Measurements from ENCODE around the gene SULT2B1.
"Not testable (repeated sequence)": the region's sequence is repeated elsewhere in the genome, so short reads cannot be mapped to it uniquely, and the experiment has no call there.

The SULT2B1 gene

GRCh38 chr19:48513289-48514122 is 38.5 kb upstream of the SULT2B1 start:
- peaks cover 6% of the 10 kb centered on the region for H3K4me1 ChIP-seq
- DNase-seq (ENCODE audit: low spot score in 2 of 2), result peak; percentile 87 to 91
- H3K27me3 ChIP-seq (ENCODE audit: low read depth), result no peaks in the 10 kb centered on the region
- no peaks in the 10 kb centered on the region for H3K9me3 ChIP-seq
- no peaks in the 10 kb centered on the region for H3K36me3 ChIP-seq (replicated peaks)
- in situ Hi-C loops (cut with MboI; ENCODE audit: low sequenced_read_pairs), result no loop called here
- peak overlapping the region; percentile 53 for H3K4me3 ChIP-seq

GRCh38 chr19:48514123-48514458 is 37.9 kb upstream of the SULT2B1 start:
- in situ Hi-C loops (cut with MboI; ENCODE audit: low sequenced_read_pairs), result no loop called here
- Histone ChIP-seq H3K4me1 (peaks cover 6% of the 10 kb centered on the region), H3K4me3 (peak overlapping the region; percentile 53), H3K27me3 (ENCODE audit: low read depth) (no peaks in the 10 kb centered on the region), H3K9me3 (no peaks in the 10 kb centered on the region), H3K36me3 (replicated peaks) (no peaks in the 10 kb centered on the region)
- DNase-seq (ENCODE audit: low spot score in 2 of 2), result no peak

GRCh38 chr19:48516536-48516935 is 35.4 kb upstream of the SULT2B1 start:
- H3K4me1 ChIP-seq, result peaks cover 4% of the 10 kb centered on the region
- in situ Hi-C loops (cut with MboI; ENCODE audit: low sequenced_read_pairs), result no loop called here
- H3K9me3 ChIP-seq, result no peaks in the 10 kb centered on the region
- no peaks in the 10 kb centered on the region for H3K27me3 ChIP-seq (ENCODE audit: low read depth)
- no peak for DNase-seq (ENCODE audit: low spot score in 2 of 2)
- H3K4me3 ChIP-seq, result no peak overlapping the region
- H3K36me3 ChIP-seq (replicated peaks), result no peaks in the 10 kb centered on the region

GRCh38 chr19:48518207-48518606 is 33.8 kb upstream of the SULT2B1 start:
- DNase-seq (ENCODE audit: low spot score in 2 of 2), result no peak
- no peaks in the 10 kb centered on the region for H3K27me3 ChIP-seq (ENCODE audit: low read depth)
- in situ Hi-C loops (cut with MboI; ENCODE audit: low sequenced_read_pairs), result no loop called here
- no peaks in the 10 kb centered on the region for H3K9me3 ChIP-seq
- peaks cover 4% of the 10 kb centered on the region for H3K4me1 ChIP-seq
- H3K36me3 ChIP-seq (replicated peaks), result no peaks in the 10 kb centered on the region
- H3K4me3 ChIP-seq, result no peak overlapping the region

GRCh38 chr19:48519426-48519825 is 32.5 kb upstream of the SULT2B1 start:
- H3K4me1 ChIP-seq; H3K9me3 ChIP-seq; DNase-seq (ENCODE audit: low spot score in 2 of 2); H3K27me3 ChIP-seq (ENCODE audit: low read depth); H3K36me3 ChIP-seq (replicated peaks); in situ Hi-C loops (cut with MboI; ENCODE audit: low sequenced_read_pairs); H3K4me3 ChIP-seq: not testable (repeated sequence)

- Histone ChIP-seq H3K9me3 (no peaks in the 10 kb centered on the region), H3K27me3 (ENCODE audit: low read depth) (no peaks in the 10 kb centered on the region), H3K4me1 (no peaks in the 10 kb centered on the region), H3K4me3 (no peak overlapping the region), H3K36me3 (replicated peaks) (no peaks in the 10 kb centered on the region)
- in situ Hi-C loops (cut with MboI; ENCODE audit: low sequenced_read_pairs), result no loop called here
- peak in 1 of 2 experiments; percentile 53 for DNase-seq (ENCODE audit: low spot score in 2 of 2)
Observed at GRCh38 chr19:48520134-48520533, 31.8 kb upstream of the SULT2B1 start.

- in situ Hi-C loops (cut with MboI; ENCODE audit: low sequenced_read_pairs), result no loop called here
- no peak for DNase-seq (ENCODE audit: low spot score in 2 of 2)
- no peaks in the 10 kb centered on the region for H3K4me1 ChIP-seq
- H3K36me3 ChIP-seq (replicated peaks), result no peaks in the 10 kb centered on the region
- no peaks in the 10 kb centered on the region for H3K27me3 ChIP-seq (ENCODE audit: low read depth)
- H3K4me3 ChIP-seq, result no peak overlapping the region
- no peaks in the 10 kb centered on the region for H3K9me3 ChIP-seq
Observed at GRCh38 chr19:48524221-48524620, 27.8 kb upstream of the SULT2B1 start.

GRCh38 chr19:48524732-48525131 is 27.2 kb upstream of the SULT2B1 start:
- no peak for DNase-seq (ENCODE audit: low spot score in 2 of 2)
- no peak overlapping the region for H3K4me3 ChIP-seq
- in situ Hi-C loops (cut with MboI; ENCODE audit: low sequenced_read_pairs), result no loop called here

GRCh38 chr19:48529156-48529555 is 22.8 kb upstream of the SULT2B1 start:
- DNase-seq (ENCODE audit: low spot score in 2 of 2), result no peak
- no peak overlapping the region for H3K4me3 ChIP-seq
- no peaks in the 10 kb centered on the region for H3K4me1 ChIP-seq
- no peaks in the 10 kb centered on the region for H3K27me3 ChIP-seq (ENCODE audit: low read depth)
- no peaks in the 10 kb centered on the region for H3K36me3 ChIP-seq (replicated peaks)
- H3K9me3 ChIP-seq, result no peaks in the 10 kb centered on the region
- in situ Hi-C loops (cut with MboI; ENCODE audit: low sequenced_read_pairs), result no loop called here

More at GRCh38 chr19:48524732-48525131, 27.2 kb upstream of the SULT2B1 start:
- no peaks in the 10 kb centered on the region for H3K27me3 ChIP-seq (ENCODE audit: low read depth)
- no peaks in the 10 kb centered on the region for H3K36me3 ChIP-seq (replicated peaks)
- H3K4me1 ChIP-seq, result no peaks in the 10 kb centered on the region
- H3K9me3 ChIP-seq, result no peaks in the 10 kb centered on the region

- Histone ChIP-seq H3K4me1 (no peaks in the 10 kb centered on the region), H3K9me3 (no peaks in the 10 kb centered on the region), H3K4me3 (no peak overlapping the region), H3K27me3 (ENCODE audit: low read depth) (no peaks in the 10 kb centered on the region), H3K36me3 (replicated peaks) (no peaks in the 10 kb centered on the region)
- no peak for DNase-seq (ENCODE audit: low spot score in 2 of 2)
- in situ Hi-C loops (cut with MboI; ENCODE audit: low sequenced_read_pairs), result no loop called here
Observed at GRCh38 chr19:48530066-48530720, 21.8 kb upstream of the SULT2B1 start.

GRCh38 chr19:48530770-48531169 is 21.2 kb upstream of the SULT2B1 start:
- Histone ChIP-seq H3K4me3 (no peak overlapping the region), H3K4me1 (no peaks in the 10 kb centered on the region), H3K9me3 (no peaks in the 10 kb centered on the region), H3K36me3 (replicated peaks) (no peaks in the 10 kb centered on the region), H3K27me3 (ENCODE audit: low read depth) (no peaks in the 10 kb centered on the region)
- in situ Hi-C loops (cut with MboI; ENCODE audit: low sequenced_read_pairs), result no loop called here
- DNase-seq (ENCODE audit: low spot score in 2 of 2), result no peak

GRCh38 chr19:48533770-48534169 is 18.2 kb upstream of the SULT2B1 start:
- in situ Hi-C loops (cut with MboI; ENCODE audit: low sequenced_read_pairs), result no loop called here
- Histone ChIP-seq H3K36me3 (replicated peaks) (no peaks in the 10 kb centered on the region), H3K4me1 (no peaks in the 10 kb centered on the region), H3K27me3 (ENCODE audit: low read depth) (no peaks in the 10 kb centered on the region), H3K9me3 (no peaks in the 10 kb centered on the region), H3K4me3 (no peak overlapping the region)
- DNase-seq (ENCODE audit: low spot score in 2 of 2), result no peak

GRCh38 chr19:48537541-48537940 is 14.4 kb upstream of the SULT2B1 start:
- no peaks in the 10 kb centered on the region for H3K9me3 ChIP-seq
- H3K27me3 ChIP-seq (ENCODE audit: low read depth), result no peaks in the 10 kb centered on the region
- in situ Hi-C loops (cut with MboI; ENCODE audit: low sequenced_read_pairs), result no loop called here
- no peak for DNase-seq (ENCODE audit: low spot score in 2 of 2)
- H3K36me3 ChIP-seq (replicated peaks), result no peaks in the 10 kb centered on the region
- no peak overlapping the region for H3K4me3 ChIP-seq
- H3K4me1 ChIP-seq, result no peaks in the 10 kb centered on the region

GRCh38 chr19:48538057-48538456 is 13.9 kb upstream of the SULT2B1 start:
- H3K36me3 ChIP-seq (replicated peaks); H3K4me3 ChIP-seq; H3K9me3 ChIP-seq; in situ Hi-C loops (cut with MboI; ENCODE audit: low sequenced_read_pairs); H3K4me1 ChIP-seq; DNase-seq (ENCODE audit: low spot score in 2 of 2); H3K27me3 ChIP-seq (ENCODE audit: low read depth): not testable (repeated sequence)
